GM23338 (cell line): ENCODE measurements around the gene MAPKAPK3. TPM values are rescaled to one million over a fixed set of nuclear protein-coding genes. Genes with fewer than 3 reads are reported as not detected.

Experiments used
- ATAC-seq: fragments of 200-7000 bp; cut with Tn5 transposase; 3 replicates; pipeline ENCODE4 v1.9.1; 2020
- DNase-seq: peaks from one replicate; pipeline ENCODE4 v3.0.0-alpha.2; 2015; ENCODE audit warnings: low spot score
- H2AFZ ChIP-seq: fragments of 200-600 bp; sonication (generic); 2 replicates; pipeline ENCODE4 v1.8.0; 2016; ENCODE audit warnings: antibody characterized with exemption, mild to moderate bottlenecking, moderate library complexity
- H3F3A ChIP-seq: fragments of 200-600 bp; sonication (generic); replicated peaks from 2 replicates; pipeline ENCODE4 v1.8.0; 2017; ENCODE audit warnings: antibody characterized with exemption, mixed run types, low read depth
- H3K27ac ChIP-seq: fragments of 200-600 bp; sonication (generic); 2 replicates; pipeline ENCODE4 v1.6.1; 2016; ENCODE audit warnings: low read depth
- H3K27me3 ChIP-seq: fragments of 200-600 bp; sonication (generic); 2 replicates; pipeline ENCODE4 v1.8.0; 2016; ENCODE audit warnings: mild to moderate bottlenecking, mixed run types, moderate library complexity; ENCODE audit not compliant: insufficient read depth
- H3K36me3 ChIP-seq: fragments of 200-600 bp; sonication (generic); 2 replicates; pipeline ENCODE4 v1.8.0; 2016; ENCODE audit warnings: mild to moderate bottlenecking; ENCODE audit not compliant: insufficient read depth
- H3K4me1 ChIP-seq: fragments of 200-600 bp; sonication (generic); 2 replicates; pipeline ENCODE4 v1.8.0; 2016; ENCODE audit warnings: mild to moderate bottlenecking, moderate library complexity; ENCODE audit not compliant: insufficient read depth
- H3K4me2 ChIP-seq: fragments of 200-600 bp; sonication (generic); 2 replicates; pipeline ENCODE4 v1.7.1; 2017; ENCODE audit warnings: mixed run types
- H3K4me3 ChIP-seq: fragments of 200-600 bp; sonication (generic); 2 replicates; pipeline ENCODE4 v1.6.1; 2016; ENCODE audit warnings: mixed run types
- H3K79me2 ChIP-seq: fragments of 200-600 bp; sonication (generic); replicated peaks from 2 replicates; pipeline ENCODE4 v1.8.0; 2017; ENCODE audit warnings: mild to moderate bottlenecking; ENCODE audit not compliant: insufficient read depth
- H3K9me2 ChIP-seq: fragments of 200-600 bp; sonication (generic); 2 replicates; pipeline ENCODE4 v1.8.0; 2017; ENCODE audit not compliant: insufficient read depth
- H4K20me1 ChIP-seq: fragments of 200-600 bp; sonication (generic); replicated peaks from 2 replicates; pipeline ENCODE4 v1.8.0; 2017; ENCODE audit warnings: mild to moderate bottlenecking; ENCODE audit not compliant: insufficient read depth
- H3K27ac Mint-ChIP-seq: 2 replicates; pipeline ENCODE4 v1.8.0; 2020; ENCODE audit warnings: inconsistent platforms, mild to moderate bottlenecking, moderate library complexity, mixed read lengths
- H3K27me3 Mint-ChIP-seq: 3 replicates; pipeline ENCODE4 v1.8.0; 2022; ENCODE audit warnings: low read depth, mild to moderate bottlenecking, moderate library complexity, mixed read lengths, inconsistent platforms; ENCODE audit not compliant: insufficient read depth, poor library complexity
- H3K36me3 Mint-ChIP-seq: 3 replicates; pipeline ENCODE4 v1.8.0; 2021; ENCODE audit warnings: low read depth, mild to moderate bottlenecking, inconsistent platforms, moderate library complexity, mixed read lengths
- H3K4me1 Mint-ChIP-seq: 3 replicates; pipeline ENCODE4 v1.8.0; 2020; ENCODE audit warnings: mild to moderate bottlenecking, inconsistent platforms, mixed read lengths
- H3K4me3 Mint-ChIP-seq: 3 replicates; pipeline ENCODE4 v1.8.0; 2021; ENCODE audit warnings: moderate library complexity, mild to moderate bottlenecking, inconsistent platforms, mixed read lengths
- H3K9me3 Mint-ChIP-seq: 3 replicates; pipeline ENCODE4 v1.8.0; 2020; ENCODE audit warnings: moderate library complexity, mild to moderate bottlenecking, inconsistent platforms, mixed read lengths
- CREB1 ChIP-seq: fragments of 250-450 bp; sonication (Bioruptor Pico); IDR thresholded peaks from 2 replicates; pipeline ENCODE4 v1.5.0; 2020; ENCODE audit warnings: low read depth, mild to moderate bottlenecking, moderate library complexity
- JUNB ChIP-seq: IDR thresholded peaks from one replicate; pipeline ENCODE4 v1.6.1; 2016; ENCODE audit warnings: antibody characterized with exemption; ENCODE audit not compliant: unreplicated experiment
- NANOG ChIP-seq: IDR thresholded peaks from 2 replicates; pipeline ENCODE4 v1.6.1; 2016; ENCODE audit warnings: antibody characterized with exemption, borderline replicate concordance
- POLR2AphosphoS5 ChIP-seq: IDR thresholded peaks from 2 replicates; pipeline ENCODE4 v1.6.1; 2016; ENCODE audit warnings: antibody characterized with exemption, low read depth
- ZNF114 ChIP-seq: fragments of 250-450 bp; sonication (Bioruptor Pico); IDR thresholded peaks from 2 replicates; pipeline ENCODE4 v1.5.0; 2020; ENCODE audit warnings: mild to moderate bottlenecking, moderate library complexity
- ZNF331 ChIP-seq: fragments of 250-450 bp; sonication (Bioruptor Pico); IDR thresholded peaks from 2 replicates; pipeline ENCODE4 v1.5.0; 2020; ENCODE audit warnings: low read depth, mild to moderate bottlenecking, moderate library complexity
- polyA plus RNA-seq: library from polyadenylated mRNA; unstranded; fragments of >200 nt; fragmentation: Nextera tagmentation; extraction: Ambion mirVana; gene quantifications from 2 replicates; pipeline ENCODE4 v1.2.1, GENCODE V29; 2016
- total RNA-seq: library from RNA; depleted of rRNA; stranded (reverse); fragments of >200 nt; shearing (Covaris generic); gene quantifications from 2 replicates; pipeline ENCODE4 v1.2.3, GENCODE V29; 2014
- TF ChIP-seq, protein P1 (sequence below), 2 experiments: fragments of 200-600 bp in 1 of 2; sonication (generic) in 1 of 2; conservative IDR thresholded peaks; 2 replicates each; pipeline versions ENCODE4 v1.5.1 to v1.6.1; 2016 to 2017; ENCODE audit warnings: antibody characterized with exemption in 2 of 2, low read depth in 2 of 2, mild to moderate bottlenecking in 2 of 2, moderate library complexity in 1 of 2
- TF ChIP-seq, protein P2 (sequence below): fragments of 250-450 bp; sonication (Bioruptor Pico); IDR thresholded peaks from 2 replicates; pipeline ENCODE4 v1.5.0; 2020; ENCODE audit warnings: mild to moderate bottlenecking, moderate library complexity

MAPKAPK3 gene
- total and polyA plus RNA-seq, 2 experiments from 2014 or later, result 16.5 to 51.1 TPM

DNA sequence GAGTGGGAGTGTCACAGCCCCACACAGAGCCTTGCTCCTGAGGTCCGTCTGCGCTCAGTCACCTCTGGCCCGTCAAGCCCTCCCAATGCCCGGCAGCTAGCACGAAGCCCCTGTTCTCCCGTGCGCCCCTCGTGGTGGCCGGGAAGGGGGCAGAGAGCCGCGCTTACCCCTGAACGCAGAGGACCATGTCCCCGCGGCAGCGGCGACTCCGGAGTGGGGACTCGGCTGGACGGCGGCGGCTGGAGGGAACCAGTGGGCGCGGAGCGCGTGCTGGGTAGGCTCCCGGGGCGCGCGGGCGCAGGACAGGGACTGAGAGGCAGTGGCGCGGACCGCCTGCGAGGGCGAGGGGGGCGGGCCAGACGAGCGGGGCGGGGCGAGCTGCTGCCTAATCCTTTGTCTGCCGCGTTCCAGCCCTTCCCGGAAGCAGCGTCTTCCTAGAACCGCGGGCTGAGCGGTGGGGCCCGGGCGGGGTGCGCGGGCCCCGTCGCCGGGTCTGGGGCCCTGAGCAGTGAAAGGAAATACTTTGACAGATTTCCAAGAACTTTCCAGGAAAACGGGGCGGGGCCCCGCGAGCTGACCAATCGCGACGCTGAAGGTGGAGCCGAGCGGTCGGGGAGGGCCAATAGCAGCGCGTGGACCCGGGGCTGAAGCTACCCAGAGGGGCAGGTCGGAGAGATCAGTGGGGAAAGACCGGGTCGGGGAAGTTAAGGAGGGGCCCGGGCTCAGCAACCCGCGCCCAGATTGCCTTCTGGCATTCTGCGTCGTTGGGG is 5.3 kb upstream of the MAPKAPK3 start, which contains the start of gene CISH:
CISH (minus strand) TSS at position 311 of the 770 bp plus-strand sequence; CDS start at position 187, 124 bp downstream.
- H3K36me3 Mint-ChIP-seq, result no peaks in the 10 kb centered on the region; the same call in 2 of the 3 replicates
- Histone ChIP-seq H3K9me2 (no peaks in the 10 kb centered on the region), H4K20me1 (peaks cover 6% of the 10 kb centered on the region), H2AFZ (peak within 1 kb of the TSS; percentile 93), H3K4me1 (peaks cover 13% of the 10 kb centered on the region), H3K4me3 (peak within 1 kb of the TSS; percentile 77), H3F3A (peaks cover 14% of the 10 kb centered on the region), H3K79me2 (no peaks in the 10 kb centered on the region), H3K36me3 (no peaks in the 10 kb centered on the region), H3K27ac (peak within 1 kb of the TSS; percentile 47; the same call in 1 of the 2 replicates), H3K4me2 (peak within 1 kb of the TSS; percentile 92), H3K27me3 (peaks cover 37% of the 10 kb centered on the region)
- DNase-seq (peak; percentile 98), ATAC-seq (peak; percentile 81)
- peaks cover 20% of the 10 kb centered on the region for H3K4me1 Mint-ChIP-seq
- H3K27me3 Mint-ChIP-seq, result peaks cover 52% of the 10 kb centered on the region
- H3K9me3 Mint-ChIP-seq, result no peaks in the 10 kb centered on the region
- TF ChIP-seq CREB1 (CRISPR knock-in tag) (0 out of 2 replicates have a peak, but pooled peaks have one; percentile 6), POLR2AphosphoS5 (peak; percentile 77), NANOG (no peak)
- TF ChIP-seq, protein P1, sequence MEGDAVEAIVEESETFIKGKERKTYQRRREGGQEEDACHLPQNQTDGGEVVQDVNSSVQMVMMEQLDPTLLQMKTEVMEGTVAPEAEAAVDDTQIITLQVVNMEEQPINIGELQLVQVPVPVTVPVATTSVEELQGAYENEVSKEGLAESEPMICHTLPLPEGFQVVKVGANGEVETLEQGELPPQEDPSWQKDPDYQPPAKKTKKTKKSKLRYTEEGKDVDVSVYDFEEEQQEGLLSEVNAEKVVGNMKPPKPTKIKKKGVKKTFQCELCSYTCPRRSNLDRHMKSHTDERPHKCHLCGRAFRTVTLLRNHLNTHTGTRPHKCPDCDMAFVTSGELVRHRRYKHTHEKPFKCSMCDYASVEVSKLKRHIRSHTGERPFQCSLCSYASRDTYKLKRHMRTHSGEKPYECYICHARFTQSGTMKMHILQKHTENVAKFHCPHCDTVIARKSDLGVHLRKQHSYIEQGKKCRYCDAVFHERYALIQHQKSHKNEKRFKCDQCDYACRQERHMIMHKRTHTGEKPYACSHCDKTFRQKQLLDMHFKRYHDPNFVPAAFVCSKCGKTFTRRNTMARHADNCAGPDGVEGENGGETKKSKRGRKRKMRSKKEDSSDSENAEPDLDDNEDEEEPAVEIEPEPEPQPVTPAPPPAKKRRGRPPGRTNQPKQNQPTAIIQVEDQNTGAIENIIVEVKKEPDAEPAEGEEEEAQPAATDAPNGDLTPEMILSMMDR (conservative IDR thresholded peaks at IDR 0.05; ENCODE audit: low read depth in 2 of 2), result peak; percentile 55 to 66
- no peak within 1 kb of the TSS for H3K27ac Mint-ChIP-seq
- H3K4me3 Mint-ChIP-seq, result peak within 1 kb of the TSS; percentile 77

DNA sequence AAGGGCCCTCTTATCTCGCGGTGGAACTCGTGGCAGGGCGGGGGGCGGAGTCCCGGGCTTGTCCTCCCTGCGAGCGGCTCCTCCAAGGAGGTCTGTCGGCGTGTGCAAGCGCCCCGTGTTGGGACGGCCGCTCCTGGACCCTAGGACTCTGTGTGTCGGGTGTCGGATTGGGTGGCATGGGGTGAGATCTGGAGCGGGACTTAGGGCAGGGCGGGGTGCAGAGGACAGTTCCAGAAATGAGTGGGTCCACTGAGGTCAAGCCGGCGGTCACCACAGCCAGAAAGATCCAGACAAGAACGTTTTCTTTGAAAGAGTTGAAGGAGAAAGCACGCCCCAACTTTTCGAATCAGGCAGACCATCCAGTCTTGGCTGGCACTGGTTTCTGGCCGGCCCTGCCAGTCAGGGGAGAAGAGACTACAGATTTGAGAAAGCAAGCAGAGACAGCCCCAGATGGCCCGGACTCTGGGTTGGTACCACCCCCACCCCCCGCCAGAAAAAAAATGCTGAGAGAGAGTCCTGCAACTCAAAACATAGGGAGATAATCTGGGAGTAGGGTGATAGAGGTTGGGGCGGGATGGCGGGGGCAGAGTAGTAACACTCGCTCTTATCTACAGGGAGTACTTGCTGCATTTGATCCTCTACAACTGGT is 4.6 kb upstream of the MAPKAPK3 start:
- ATAC-seq (no peak), DNase-seq (no peak)
- no peak overlapping the region for H3K27ac ChIP-seq
- peak overlapping the region; percentile 92 for H3K4me2 ChIP-seq
- H3K4me1 Mint-ChIP-seq, result peaks cover 20% of the 10 kb centered on the region
- no peaks in the 10 kb centered on the region for H3K9me3 Mint-ChIP-seq
- peaks cover 52% of the 10 kb centered on the region for H3K27me3 Mint-ChIP-seq
- H3K27ac Mint-ChIP-seq, result no peak overlapping the region
- no peaks in the 10 kb centered on the region for H3K9me2 ChIP-seq
- peak overlapping the region; percentile 91 for H2AFZ ChIP-seq
- peaks cover 14% of the 10 kb centered on the region for H3F3A ChIP-seq
- H3K4me1 ChIP-seq, result peaks cover 13% of the 10 kb centered on the region
- H3K4me3 Mint-ChIP-seq, result peak overlapping the region; percentile 77
- no peaks in the 10 kb centered on the region; the same call in 2 of the 3 replicates for H3K36me3 Mint-ChIP-seq
- peaks cover 37% of the 10 kb centered on the region for H3K27me3 ChIP-seq
- H3K79me2 ChIP-seq, result no peaks in the 10 kb centered on the region
- H4K20me1 ChIP-seq, result peaks cover 6% of the 10 kb centered on the region
- H3K36me3 ChIP-seq, result no peaks in the 10 kb centered on the region
- H3K4me3 ChIP-seq, result peak overlapping the region; percentile 77
- TF ChIP-seq ZNF331 (CRISPR knock-in tag) (no peak), ZNF114 (CRISPR knock-in tag) (no peak), JUNB (no peak), NANOG (no peak), POLR2AphosphoS5 (no peak)
- TF ChIP-seq, protein P1 (conservative IDR thresholded peaks at IDR 0.05; ENCODE audit: low read depth in 2 of 2), result no peak
- TF ChIP-seq, protein P2, sequence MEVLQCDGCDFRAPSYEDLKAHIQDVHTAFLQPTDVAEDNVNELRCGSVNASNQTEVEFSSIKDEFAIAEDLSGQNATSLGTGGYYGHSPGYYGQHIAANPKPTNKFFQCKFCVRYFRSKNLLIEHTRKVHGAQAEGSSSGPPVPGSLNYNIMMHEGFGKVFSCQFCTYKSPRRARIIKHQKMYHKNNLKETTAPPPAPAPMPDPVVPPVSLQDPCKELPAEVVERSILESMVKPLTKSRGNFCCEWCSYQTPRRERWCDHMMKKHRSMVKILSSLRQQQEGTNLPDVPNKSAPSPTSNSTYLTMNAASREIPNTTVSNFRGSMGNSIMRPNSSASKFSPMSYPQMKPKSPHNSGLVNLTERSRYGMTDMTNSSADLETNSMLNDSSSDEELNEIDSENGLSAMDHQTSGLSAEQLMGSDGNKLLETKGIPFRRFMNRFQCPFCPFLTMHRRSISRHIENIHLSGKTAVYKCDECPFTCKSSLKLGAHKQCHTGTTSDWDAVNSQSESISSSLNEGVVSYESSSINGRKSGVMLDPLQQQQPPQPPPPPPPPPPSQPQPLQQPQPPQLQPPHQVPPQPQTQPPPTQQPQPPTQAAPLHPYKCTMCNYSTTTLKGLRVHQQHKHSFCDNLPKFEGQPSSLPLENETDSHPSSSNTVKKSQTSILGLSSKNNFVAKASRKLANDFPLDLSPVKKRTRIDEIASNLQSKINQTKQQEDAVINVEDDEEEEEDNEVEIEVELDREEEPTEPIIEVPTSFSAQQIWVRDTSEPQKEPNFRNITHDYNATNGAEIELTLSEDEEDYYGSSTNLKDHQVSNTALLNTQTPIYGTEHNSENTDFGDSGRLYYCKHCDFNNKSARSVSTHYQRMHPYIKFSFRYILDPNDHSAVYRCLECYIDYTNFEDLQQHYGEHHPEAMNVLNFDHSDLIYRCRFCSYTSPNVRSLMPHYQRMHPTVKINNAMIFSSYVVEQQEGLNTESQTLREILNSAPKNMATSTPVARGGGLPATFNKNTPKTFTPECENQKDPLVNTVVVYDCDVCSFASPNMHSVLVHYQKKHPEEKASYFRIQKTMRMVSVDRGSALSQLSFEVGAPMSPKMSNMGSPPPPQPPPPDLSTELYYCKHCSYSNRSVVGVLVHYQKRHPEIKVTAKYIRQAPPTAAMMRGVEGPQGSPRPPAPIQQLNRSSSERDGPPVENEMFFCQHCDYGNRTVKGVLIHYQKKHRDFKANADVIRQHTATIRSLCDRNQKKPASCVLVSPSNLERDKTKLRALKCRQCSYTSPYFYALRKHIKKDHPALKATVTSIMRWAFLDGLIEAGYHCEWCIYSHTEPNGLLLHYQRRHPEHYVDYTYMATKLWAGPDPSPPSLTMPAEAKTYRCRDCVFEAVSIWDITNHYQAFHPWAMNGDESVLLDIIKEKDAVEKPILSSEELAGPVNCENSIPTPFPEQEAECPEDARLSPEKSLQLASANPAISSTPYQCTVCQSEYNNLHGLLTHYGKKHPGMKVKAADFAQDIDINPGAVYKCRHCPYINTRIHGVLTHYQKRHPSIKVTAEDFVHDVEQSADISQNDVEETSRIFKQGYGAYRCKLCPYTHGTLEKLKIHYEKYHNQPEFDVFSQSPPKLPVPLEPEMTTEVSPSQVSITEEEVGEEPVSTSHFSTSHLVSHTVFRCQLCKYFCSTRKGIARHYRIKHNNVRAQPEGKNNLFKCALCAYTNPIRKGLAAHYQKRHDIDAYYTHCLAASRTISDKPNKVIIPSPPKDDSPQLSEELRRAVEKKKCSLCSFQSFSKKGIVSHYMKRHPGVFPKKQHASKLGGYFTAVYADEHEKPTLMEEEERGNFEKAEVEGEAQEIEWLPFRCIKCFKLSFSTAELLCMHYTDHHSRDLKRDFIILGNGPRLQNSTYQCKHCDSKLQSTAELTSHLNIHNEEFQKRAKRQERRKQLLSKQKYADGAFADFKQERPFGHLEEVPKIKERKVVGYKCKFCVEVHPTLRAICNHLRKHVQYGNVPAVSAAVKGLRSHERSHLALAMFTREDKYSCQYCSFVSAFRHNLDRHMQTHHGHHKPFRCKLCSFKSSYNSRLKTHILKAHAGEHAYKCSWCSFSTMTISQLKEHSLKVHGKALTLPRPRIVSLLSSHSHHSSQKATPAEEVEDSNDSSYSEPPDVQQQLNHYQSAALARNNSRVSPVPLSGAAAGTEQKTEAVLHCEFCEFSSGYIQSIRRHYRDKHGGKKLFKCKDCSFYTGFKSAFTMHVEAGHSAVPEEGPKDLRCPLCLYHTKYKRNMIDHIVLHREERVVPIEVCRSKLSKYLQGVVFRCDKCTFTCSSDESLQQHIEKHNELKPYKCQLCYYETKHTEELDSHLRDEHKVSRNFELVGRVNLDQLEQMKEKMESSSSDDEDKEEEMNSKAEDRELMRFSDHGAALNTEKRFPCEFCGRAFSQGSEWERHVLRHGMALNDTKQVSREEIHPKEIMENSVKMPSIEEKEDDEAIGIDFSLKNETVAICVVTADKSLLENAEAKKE (CRISPR knock-in tag), result no peak
